Parathyroid adenoma (tissue), 2 donors: ENCODE results near the gene GPN2.
"Not testable (repeated sequence)": the region's sequence is repeated elsewhere in the genome, so short reads cannot be mapped to it uniquely, and the experiment has no call there.

Experiments
- H2AFZ ChIP-seq: fragments of 300-600 bp; sonication (generic); one replicate; pipeline ENCODE4 v1.7.0; 2017; ENCODE audit warnings: antibody characterized with exemption, mild to moderate bottlenecking
- H3K27ac ChIP-seq: fragments of 300-600 bp; sonication (generic); one replicate; pipeline ENCODE4 v1.7.0; 2017
- H3K27me3 ChIP-seq: fragments of 300-600 bp; sonication (generic); one replicate; pipeline ENCODE4 v1.7.0; 2017; ENCODE audit warnings: low read length; ENCODE audit not compliant: control insufficient read depth, insufficient read depth
- H3K36me3 ChIP-seq: fragments of 300-600 bp; sonication (generic); one replicate; pipeline ENCODE4 v1.7.0; 2017; ENCODE audit warnings: low read length; ENCODE audit not compliant: control insufficient read depth, insufficient read depth
- H3K4me1 ChIP-seq: fragments of 300-600 bp; sonication (generic); one replicate; pipeline ENCODE4 v1.7.0; 2017; ENCODE audit warnings: control low read depth
- H3K4me2 ChIP-seq: fragments of 300-600 bp; sonication (generic); one replicate; pipeline ENCODE4 v1.7.0; 2017; ENCODE audit warnings: low read length
- H3K4me3 ChIP-seq: fragments of 300-600 bp; sonication (generic); one replicate; pipeline ENCODE4 v1.7.0; 2017; ENCODE audit warnings: low read depth, low read length
- H3K79me2 ChIP-seq: fragments of 300-600 bp; sonication (generic); one replicate; pipeline ENCODE4 v1.7.0; 2017; ENCODE audit warnings: control low read depth
- H3K9ac ChIP-seq: fragments of 300-600 bp; sonication (generic); one replicate; pipeline ENCODE4 v1.7.0; 2017; ENCODE audit warnings: mild to moderate bottlenecking
- H3K9me3 ChIP-seq: fragments of 300-600 bp; sonication (generic); one replicate; pipeline ENCODE4 v1.7.0; 2017; ENCODE audit warnings: low read length; ENCODE audit not compliant: control insufficient read depth
- CTCF ChIP-seq: fragments of 300-600 bp; sonication (generic); IDR thresholded peaks from one replicate; pipeline ENCODE4 v1.7.0; 2017; ENCODE audit warnings: antibody characterized with exemption, mild to moderate bottlenecking
- donor health status: primary hyperparathyroidism.

The GPN2 gene

GRCh38 chr1:26844424-26845196 lies 45.5 kb downstream of the GPN2 start:
- Histone ChIP-seq H3K9ac (no peak overlapping the region), H3K36me3 (no peaks in the 10 kb centered on the region), H3K4me2 (no peak overlapping the region), H2AFZ (no peak overlapping the region), H3K4me3 (no peak overlapping the region), H3K27ac (no peak overlapping the region), H3K4me1 (no peaks in the 10 kb centered on the region), H3K79me2 (no peaks in the 10 kb centered on the region), H3K9me3 (no peaks in the 10 kb centered on the region), H3K27me3 (no peaks in the 10 kb centered on the region)
- no peak for TF ChIP-seq CTCF

GRCh38 chr1:26839779-26840178 lies 50.3 kb downstream of the GPN2 start:
- Histone ChIP-seq H3K4me2 (no peak overlapping the region), H2AFZ (no peak overlapping the region), H3K27ac (no peak overlapping the region), H3K4me1 (no peaks in the 10 kb centered on the region), H3K27me3 (no peaks in the 10 kb centered on the region), H3K79me2 (no peaks in the 10 kb centered on the region), H3K4me3 (no peak overlapping the region), H3K9ac (no peak overlapping the region), H3K36me3 (no peaks in the 10 kb centered on the region), H3K9me3 (no peaks in the 10 kb centered on the region)
- TF ChIP-seq CTCF: no peak

GRCh38 chr1:26839339-26839722 lies 50.8 kb downstream of the GPN2 start:
- Histone ChIP-seq H3K36me3 (no peaks in the 10 kb centered on the region), H3K9ac (no peak overlapping the region), H3K27ac (no peak overlapping the region), H3K4me2 (no peak overlapping the region), H2AFZ (no peak overlapping the region), H3K79me2 (no peaks in the 10 kb centered on the region), H3K4me3 (no peak overlapping the region), H3K4me1 (no peaks in the 10 kb centered on the region), H3K27me3 (no peaks in the 10 kb centered on the region), H3K9me3 (no peaks in the 10 kb centered on the region)
- TF ChIP-seq CTCF: no peak

- Histone ChIP-seq H3K9ac (no peak overlapping the region), H3K27me3 (no peaks in the 10 kb centered on the region), H3K4me1 (no peaks in the 10 kb centered on the region), H3K9me3 (no peaks in the 10 kb centered on the region), H3K4me2 (no peak overlapping the region), H3K27ac (no peak overlapping the region), H3K4me3 (no peak overlapping the region), H3K79me2 (no peaks in the 10 kb centered on the region), H3K36me3 (no peaks in the 10 kb centered on the region), H2AFZ (no peak overlapping the region)
- TF ChIP-seq CTCF: no peak
Measured at GRCh38 chr1:26838474-26839338, 51.4 kb downstream of the GPN2 start.

GRCh38 chr1:26837665-26838064 lies 52.4 kb downstream of the GPN2 start:
- not testable (repeated sequence) for H3K36me3 ChIP-seq, H2AFZ ChIP-seq, H3K9ac ChIP-seq, H3K27ac ChIP-seq, H3K27me3 ChIP-seq, H3K4me1 ChIP-seq, H3K4me2 ChIP-seq, H3K79me2 ChIP-seq, H3K9me3 ChIP-seq, H3K4me3 ChIP-seq
